ENCODE data around the gene OR52E2. TPM values are rescaled to one million over a fixed set of nuclear protein-coding genes. Genes with fewer than 3 reads are reported as not detected.
"Not testable (repeated sequence)": the region's sequence is repeated elsewhere in the genome, so short reads cannot be mapped to it uniquely, and the experiment has no call there.

Gene OR52E2
- total RNA-seq, 4 donors from 2014 or later = not detected

GRCh38 chr11:5071799-5072198 is 12.4 kb upstream of the OR52E2 start:
- TF ChIP-seq CTCF (IDR thresholded peaks at IDR 0.05) (no peak), EP300 (IDR thresholded peaks at IDR 0.05) (no peak), POLR2A (IDR thresholded peaks at IDR 0.05) (no peak)
- 66 to 79% methylated on average over 3 of the region's 3 CpGs for WGBS, 2 donors
- no peaks in the 10 kb centered on the region for H3K4me1 ChIP-seq

GRCh38 chr11:5069272-5069671 is 9.8 kb upstream of the OR52E2 start, which contains the start of gene OR52E1:
Gene OR52E1, plus strand, starts transcription at chr11:5069572.
- Histone ChIP-seq H3K4me1 (no peaks in the 10 kb centered on the region), H3K4me3 (no peak within 1 kb of the TSS), H3K9me3 (no peaks in the 10 kb centered on the region), H3K36me3 (no peaks in the 10 kb centered on the region), H3K27ac (no peak within 1 kb of the TSS), H3K27me3 (no peaks in the 10 kb centered on the region)
- 67 to 69% methylated on average over 3 of the region's 3 CpGs for WGBS, 2 donors
- DNase-seq (ENCODE audit: low spot score in 2 of 2) = no peak
- TF ChIP-seq CTCF (IDR thresholded peaks at IDR 0.05) = no peak
- no peak for TF ChIP-seq EP300 (IDR thresholded peaks at IDR 0.05)
- no peak for TF ChIP-seq POLR2A (IDR thresholded peaks at IDR 0.05)

More at GRCh38 chr11:5071799-5072198, 12.4 kb upstream of the OR52E2 start:
- Histone ChIP-seq H3K9me3 (no peaks in the 10 kb centered on the region), H3K27me3 (no peaks in the 10 kb centered on the region), H3K4me3 (no peak overlapping the region), H3K27ac (no peak overlapping the region), H3K36me3 (no peaks in the 10 kb centered on the region)
- DNase-seq (ENCODE audit: low spot score in 2 of 2) = no peak

GRCh38 chr11:5065027-5065426 is 5.6 kb upstream of the OR52E2 start:
- WGBS, 2 donors = 0 to 3% methylated on average over 1 of the region's 1 CpG
- TF ChIP-seq POLR2A (IDR thresholded peaks at IDR 0.05) (no peak), EP300 (IDR thresholded peaks at IDR 0.05) (no peak), CTCF (IDR thresholded peaks at IDR 0.05) (no peak)
- no peaks in the 10 kb centered on the region for H3K9me3 ChIP-seq

GRCh38 chr11:5058679-5059078 is 748 bp downstream of the OR52E2 start:
- DNase-seq (ENCODE audit: low spot score in 2 of 2); H3K9me3 ChIP-seq; H3K27ac ChIP-seq: not testable (repeated sequence)

More at GRCh38 chr11:5065027-5065426, 5.6 kb upstream of the OR52E2 start:
- H3K4me1 ChIP-seq = no peaks in the 10 kb centered on the region
- H3K27me3 ChIP-seq = no peaks in the 10 kb centered on the region
- no peak overlapping the region for H3K4me3 ChIP-seq
- no peak overlapping the region for H3K27ac ChIP-seq
- no peaks in the 10 kb centered on the region for H3K36me3 ChIP-seq
- no peak for DNase-seq (ENCODE audit: low spot score in 2 of 2)

GRCh38 chr11:5046754-5047330 is 12.6 kb downstream of the OR52E2 start:
- DNase-seq (ENCODE audit: low spot score in 2 of 2) = no peak
- Histone ChIP-seq H3K4me1 (no peaks in the 10 kb centered on the region), H3K9me3 (no peaks in the 10 kb centered on the region), H3K36me3 (no peaks in the 10 kb centered on the region), H3K4me3 (no peak overlapping the region), H3K27ac (no peak overlapping the region), H3K27me3 (no peaks in the 10 kb centered on the region)
- TF ChIP-seq EP300 (IDR thresholded peaks at IDR 0.05) (no peak), POLR2A (IDR thresholded peaks at IDR 0.05) (no peak), CTCF (IDR thresholded peaks at IDR 0.05) (no peak)
- 84 to 87% methylated on average over 15 of the region's 15 CpGs for WGBS, 2 donors

More at GRCh38 chr11:5058679-5059078, 748 bp downstream of the OR52E2 start:
- H3K36me3 ChIP-seq, H3K4me3 ChIP-seq, H3K4me1 ChIP-seq, H3K27me3 ChIP-seq: not testable (repeated sequence)
- 77 to 79% methylated on average over 5 of the region's 5 CpGs for WGBS, 2 donors
